Measurements from ENCODE around the gene DPT.

DPT gene

DNA sequence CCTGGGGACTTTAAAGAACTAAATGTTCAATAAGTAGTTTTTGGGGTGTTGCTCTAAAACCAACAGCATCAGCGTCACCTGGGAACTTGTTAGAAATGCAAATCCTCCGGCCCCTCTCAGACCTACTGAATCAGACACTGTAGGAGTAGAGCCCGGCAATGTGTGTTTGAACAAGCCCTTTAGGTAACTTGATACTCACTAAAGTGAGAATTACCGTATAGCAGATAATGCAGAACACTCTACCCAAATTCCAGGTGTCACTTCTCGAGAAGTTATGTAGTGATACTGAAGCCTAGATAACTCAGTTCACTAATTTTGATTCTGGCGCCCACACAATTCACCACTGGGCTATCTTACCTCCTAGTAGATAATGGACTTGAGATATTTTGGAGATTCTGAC is 3.7 kb upstream of the DPT start:
- no peak for TF ChIP-seq CTCF (IDR thresholded peaks at IDR 0.05; ENCODE audit: control insufficient read depth, insufficient read depth, low read depth, low read length, missing control alignments)
- H3K4me3 ChIP-seq (ENCODE audit: control insufficient read depth, low read depth, low read length): no peak overlapping the region
- no peak for DNase-seq (ENCODE audit: low read depth)

GRCh38 chr1:168731244-168731953 is 2.4 kb upstream of the DPT start:
- no peak overlapping the region for H3K4me3 ChIP-seq (ENCODE audit: control insufficient read depth, low read depth, low read length)
- no peak for TF ChIP-seq CTCF (IDR thresholded peaks at IDR 0.05; ENCODE audit: control insufficient read depth, insufficient read depth, low read depth, low read length, missing control alignments)
- no peak for DNase-seq (ENCODE audit: low read depth)

DNA sequence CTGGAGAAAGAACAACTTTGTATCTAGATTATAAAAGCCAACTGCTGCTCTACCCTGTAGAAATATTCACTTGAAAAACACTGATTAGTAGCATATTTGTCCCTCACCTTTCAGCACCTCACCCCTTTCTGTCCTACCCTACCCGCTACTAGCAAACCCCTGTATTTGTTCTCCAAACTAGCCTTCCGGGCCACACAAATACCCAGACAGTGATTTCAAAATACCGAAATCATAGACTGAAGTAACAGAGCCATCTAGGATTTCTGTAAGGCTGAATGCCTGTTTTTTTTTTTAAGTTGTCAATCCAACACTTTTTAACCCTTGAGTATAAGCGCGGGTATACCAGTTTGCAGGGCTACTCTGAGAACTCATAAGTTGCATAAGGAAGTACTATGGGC is 398 bp upstream of the DPT start:
- no peak for DNase-seq (ENCODE audit: low read depth)
- TF ChIP-seq CTCF (IDR thresholded peaks at IDR 0.05; ENCODE audit: control insufficient read depth, insufficient read depth, low read depth, low read length, missing control alignments): no peak
- H3K4me3 ChIP-seq (ENCODE audit: control insufficient read depth, low read depth, low read length): no peak overlapping the region

DNA sequence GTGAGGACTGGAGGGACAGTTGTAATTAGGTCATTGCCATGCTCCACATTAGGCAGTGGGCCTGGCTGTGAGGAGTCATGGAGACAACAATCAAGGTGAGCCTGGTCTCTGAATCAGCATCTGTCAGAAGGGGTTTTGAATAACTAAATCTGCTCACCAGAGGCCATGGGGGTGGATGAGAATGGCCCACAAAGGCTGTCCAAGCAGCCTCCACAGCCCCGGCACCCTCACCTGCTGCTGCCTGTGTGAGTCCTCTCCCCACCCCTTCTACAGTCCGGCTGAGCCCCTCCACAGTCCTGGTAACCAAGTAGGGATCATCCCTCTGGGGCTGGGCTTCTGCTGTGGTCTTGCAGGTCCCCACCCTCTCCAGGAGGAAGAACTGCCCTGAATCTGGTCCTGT is 2.3 kb downstream of the DPT start:
- TF ChIP-seq CTCF (IDR thresholded peaks at IDR 0.05; ENCODE audit: control insufficient read depth, insufficient read depth, low read depth, low read length, missing control alignments): no peak
- no peak overlapping the region for H3K4me3 ChIP-seq (ENCODE audit: control insufficient read depth, low read depth, low read length)
- DNase-seq (ENCODE audit: low read depth): no peak

- TF ChIP-seq CTCF (IDR thresholded peaks at IDR 0.05; ENCODE audit: control insufficient read depth, insufficient read depth, low read depth, low read length, missing control alignments): no peak
- DNase-seq (ENCODE audit: low read depth): no peak
- no peak overlapping the region for H3K4me3 ChIP-seq (ENCODE audit: control insufficient read depth, low read depth, low read length)
These were observed 2.7 kb downstream of the DPT start for GRCh38 chr1:168726281-168726680.

DNA sequence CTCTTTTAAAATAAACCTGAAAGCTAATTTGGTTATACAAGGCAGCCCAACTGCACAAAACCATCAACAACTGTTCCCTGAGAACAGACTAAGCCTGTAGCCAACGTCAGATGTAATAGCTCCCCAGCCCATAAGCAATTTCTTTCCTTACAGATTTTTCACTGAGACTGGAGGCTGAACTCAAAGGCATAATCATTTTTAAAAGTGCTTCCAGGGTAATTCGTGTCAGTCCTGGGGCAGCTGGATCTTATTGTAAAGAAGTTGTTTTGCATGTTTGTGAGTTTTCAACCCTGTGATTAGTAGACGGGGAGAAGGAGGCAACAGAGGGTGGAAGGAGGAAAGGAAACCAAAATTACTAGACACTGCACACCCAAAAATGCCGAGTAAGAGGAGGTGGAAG is 3.2 kb downstream of the DPT start:
- TF ChIP-seq CTCF (IDR thresholded peaks at IDR 0.05; ENCODE audit: control insufficient read depth, insufficient read depth, low read depth, low read length, missing control alignments): no peak
- no peak for DNase-seq (ENCODE audit: low read depth)

More for the DNA sequence above, 3.2 kb downstream of the DPT start:
- no peak overlapping the region for H3K4me3 ChIP-seq (ENCODE audit: control insufficient read depth, low read depth, low read length)
